Melanocyte of skin (primary cell): ENCODE results near the gene TTC28. TPM values are rescaled to one million over a fixed set of nuclear protein-coding genes. Genes with fewer than 3 reads are reported as not detected.

Experiments used
- small RNA-seq, 2 donors: library from RNA; depleted of rRNA; stranded (forward); fragments of <200 nt; gene quantifications; one replicate each; pipeline ENCODE3, GENCODE V24; 2012
- total RNA-seq, 2 donors: library from RNA; depleted of rRNA; stranded (reverse); fragments of >200 nt; gene quantifications; 2 replicates each; pipeline ENCODE4 v1.2.3, GENCODE V29; 2012

The TTC28 gene
- 10 to 100 TPM in 1 of 2 donors, 1 to 10 TPM in 1; 5.0 to 11.4 TPM for total RNA-seq

GRCh38 chr22:28679611-28680287, at the start of gene TTC28:
Gene TTC28, minus strand, starts transcription at chr22:28679840. Its CDS starts 117 bp downstream, at chr22:28679723.

Small RNA genes lying within 50 kb of the gene (small RNA-seq; reads per million reads assigned to genes)
- 0 reads per million in 2 donors for gene MIR5739
- gene RF00019 = 0 reads per million in 2 donors
- gene RF00150 = 0 reads per million in 2 donors
- gene RF02200 = 0 reads per million in 2 donors
- gene RN7SL162P = 0 reads per million in 2 donors

Other genes starting within 250 kb of the TTC28 start
- 10 to 100 TPM; 14.5 to 28.0 TPM for gene CHEK2, start 62.0 kb upstream of the TTC28 start, total RNA-seq
- gene HSCB, start 62.2 kb upstream of the TTC28 start, total RNA-seq = 10 to 100 TPM in 1 of 2 donors, 1 to 10 TPM in 1; 8.9 to 13.3 TPM
- 10 to 100 TPM; 18.6 to 21.6 TPM for gene CCDC117, start 92.9 kb upstream of the TTC28 start, total RNA-seq
- gene XBP1, start 120.7 kb upstream of the TTC28 start, total RNA-seq = 10 to 100 TPM; 37.5 to 60.6 TPM
- 1 to 10 TPM; 3.8 to 4.3 TPM for gene ZNRF3, start 203.7 kb upstream of the TTC28 start, total RNA-seq